ENCODE measurements around the gene CEACAM16. TPM values are rescaled to one million over a fixed set of nuclear protein-coding genes. Genes with fewer than 3 reads are reported as not detected.

The CEACAM16 gene
- total RNA-seq, 1 donor from 2014 or later: not detected

- Histone ChIP-seq H3K4me3 (no peak overlapping the region), H3K4me1 (peaks cover 67% of the 10 kb centered on the region), H3K27me3 (no peaks in the 10 kb centered on the region), H3K9me3 (no peaks in the 10 kb centered on the region), H3K36me3 (no peaks in the 10 kb centered on the region), H3K27ac (peak overlapping the region; percentile 36)
- TF ChIP-seq CTCF (IDR thresholded peaks at IDR 0.05): no peak
- DNase-seq (no peak), ATAC-seq (peak; percentile 16)
- intact Hi-C loops (cut with DNase I): loop anchor here (5.0 kb wide), 1 partner anchor 50 kb away; no protein-coding TSS in a partner anchor
Measured at GRCh38 chr19:44722131-44723121, 23.5 kb downstream of the CEACAM16 start.

- no peak for TF ChIP-seq CTCF (IDR thresholded peaks at IDR 0.05)
- H3K9me3 ChIP-seq: no peaks in the 10 kb centered on the region
- H3K36me3 ChIP-seq: no peaks in the 10 kb centered on the region
- peaks cover 57% of the 10 kb centered on the region for H3K4me1 ChIP-seq
- H3K27me3 ChIP-seq: no peaks in the 10 kb centered on the region
- ATAC-seq (peak; percentile 34), DNase-seq (no peak)
- no peak overlapping the region for H3K4me3 ChIP-seq
- no peak overlapping the region for H3K27ac ChIP-seq
- intact Hi-C loops (cut with DNase I): loop anchor here (5.0 kb wide), 1 partner anchor 49 kb away; no protein-coding TSS in a partner anchor
Measured at GRCh38 chr19:44723299-44723951, 24.5 kb downstream of the CEACAM16 start.

GRCh38 chr19:44723952-44724319 lies 25.0 kb downstream of the CEACAM16 start:
- Histone ChIP-seq H3K36me3 (no peaks in the 10 kb centered on the region), H3K4me1 (peaks cover 52% of the 10 kb centered on the region), H3K27ac (no peak overlapping the region), H3K4me3 (no peak overlapping the region), H3K27me3 (no peaks in the 10 kb centered on the region), H3K9me3 (no peaks in the 10 kb centered on the region)
- intact Hi-C loops (cut with DNase I): loop anchor here (5.0 kb wide), 1 partner anchor 48 kb away; no protein-coding TSS in a partner anchor
- ATAC-seq (peak; percentile 93), DNase-seq (peak; percentile 89)
- TF ChIP-seq CTCF (IDR thresholded peaks at IDR 0.05): peak; percentile 98

GRCh38 chr19:44725251-44725650 lies 26.3 kb downstream of the CEACAM16 start:
- Histone ChIP-seq H3K9me3 (no peaks in the 10 kb centered on the region), H3K4me3 (no peak overlapping the region), H3K27ac (no peak overlapping the region), H3K27me3 (no peaks in the 10 kb centered on the region), H3K4me1 (peaks cover 46% of the 10 kb centered on the region), H3K36me3 (no peaks in the 10 kb centered on the region)
- TF ChIP-seq CTCF (IDR thresholded peaks at IDR 0.05): no peak
- peak; percentile 59 for ATAC-seq
- DNase-seq: peak; percentile 77
- intact Hi-C loops (cut with DNase I): no loop called here

- Histone ChIP-seq H3K27me3 (no peaks in the 10 kb centered on the region), H3K4me3 (no peak overlapping the region), H3K27ac (no peak overlapping the region), H3K36me3 (no peaks in the 10 kb centered on the region), H3K9me3 (no peaks in the 10 kb centered on the region), H3K4me1 (peaks cover 46% of the 10 kb centered on the region)
- no peak for ATAC-seq
- peak; percentile 55 for DNase-seq
- intact Hi-C loops (cut with DNase I): no loop called here
- no peak for TF ChIP-seq CTCF (IDR thresholded peaks at IDR 0.05)
Measured at GRCh38 chr19:44725684-44726083, 26.7 kb downstream of the CEACAM16 start.
